ENCODE measurements around the gene UHRF1. TPM values are rescaled to one million over a fixed set of nuclear protein-coding genes. Genes with fewer than 3 reads are reported as not detected.
A peak's percentile ranks its signal among the peaks of the same experiment; 100 is the strongest.

The UHRF1 gene
- total and polyA plus RNA-seq, 2 of the 13 experiments (the other 11 are each of a cell fraction or from before 2014, with no cell fraction given) = 6.8 to 78.4 TPM

GRCh38 chr19:4908360-4908759 lies 941 bp upstream of the UHRF1 start (continued):
- TF ChIP-seq MAX (IDR thresholded peaks at IDR 0.05) = peak; percentile 56
- no peak for TF ChIP-seq ZNF34 (CRISPR knock-in tag; IDR thresholded peaks at IDR 0.05; ENCODE audit: borderline replicate concordance)
- no peak for TF ChIP-seq HDAC1 (CRISPR knock-in tag; IDR thresholded peaks at IDR 0.05)
- TF ChIP-seq CENPT (CRISPR knock-in tag; IDR thresholded peaks at IDR 0.05; ENCODE audit: low read depth) = no peak

GRCh38 chr19:4908781-4909155 lies 533 bp upstream of the UHRF1 start:
- in situ Hi-C loops (cut with HindIII; ENCODE audit: extremely low pct_ligation_motif_present, low pct_unique_long_range_greater_than_20kb) (no loop called here), intact Hi-C loops (cut with micrococcal nuclease; ENCODE audit: unreplicated experiment) (no loop called here)
- H3K9ac ChIP-seq (ENCODE audit: insufficient read depth, low read depth, low read length) = peak overlapping the region; percentile 68
- H3K27me3 ChIP-seq (ENCODE audit: control insufficient read depth in 1 of 2, insufficient read depth in 2 of 2, low read length in 2 of 2) = no peaks in the 10 kb centered on the region
- peak; percentile 58 for DNase-seq (ENCODE audit: low spot score)
- CTCF ChIA-PET (ENCODE audit: low intra/inter-chr PET ratio, low total read pairs) = no interaction called here
- no peaks in the 10 kb centered on the region for H3K9me3 ChIP-seq (ENCODE audit: low read length)
- POLR2A ChIA-PET = interaction anchor here (0.5 to 1.2 kb wide), 3 partner anchors 10 to 45 kb away, joined by 3 read pairs; no protein-coding TSS in a partner anchor
- H3K4me3 ChIP-seq (replicated peaks in 1 of 3; ENCODE audit: insufficient read depth in 1 of 3, low read depth in 2 of 3, low read length in 3 of 3) = peak overlapping the region; percentile 44 to 79 (median 79)
- peak overlapping the region; percentile 88 for H3K27ac ChIP-seq (ENCODE audit: extremely low read length, insufficient read depth, low read length)
- FAIRE-seq = no peak
- WGBS (ENCODE audit: low lambda C conversion rate) = 2% methylated on average over 9 of the region's 15 CpGs
- no peak overlapping the region for H2AFZ ChIP-seq (ENCODE audit: low read length)
- peaks cover 35% of the 10 kb centered on the region for H3K79me2 ChIP-seq (ENCODE audit: insufficient read depth, low read length)
- H3K4me1 ChIP-seq (ENCODE audit: insufficient read depth, low read length) = peaks cover 84% of the 10 kb centered on the region
- H4K20me1 ChIP-seq (ENCODE audit: insufficient read depth, low read length) = 0 out of 2 replicates have a peak, but pooled peaks cover 2% of the 10 kb centered on the region
- peak overlapping the region; percentile 85 for H3K4me2 ChIP-seq (ENCODE audit: low read depth, low read length)
- BruUV-seq (replicated peaks) = no TSS peak
- H3K36me3 ChIP-seq (replicated peaks in 1 of 2; ENCODE audit: control insufficient read depth in 1 of 2, insufficient read depth in 2 of 2, low read length in 2 of 2) = peaks cover 0 to 13% of the 10 kb centered on the region in 2 experiments; a peak in 2 of 5 replicates
- ATAC-seq = peak; percentile 44
- TF ChIP-seq ZC3H13 (CRISPR knock-in tag; IDR thresholded peaks at IDR 0.05) = 0 out of 2 replicates have a peak, but pooled peaks have one; percentile 1
- TF ChIP-seq ZBTB3 (CRISPR knock-in tag; IDR thresholded peaks at IDR 0.05; ENCODE audit: borderline replicate concordance, low read depth) = 0 out of 2 replicates have a peak, but pooled peaks have one; percentile 36
- TF ChIP-seq, protein P1, sequence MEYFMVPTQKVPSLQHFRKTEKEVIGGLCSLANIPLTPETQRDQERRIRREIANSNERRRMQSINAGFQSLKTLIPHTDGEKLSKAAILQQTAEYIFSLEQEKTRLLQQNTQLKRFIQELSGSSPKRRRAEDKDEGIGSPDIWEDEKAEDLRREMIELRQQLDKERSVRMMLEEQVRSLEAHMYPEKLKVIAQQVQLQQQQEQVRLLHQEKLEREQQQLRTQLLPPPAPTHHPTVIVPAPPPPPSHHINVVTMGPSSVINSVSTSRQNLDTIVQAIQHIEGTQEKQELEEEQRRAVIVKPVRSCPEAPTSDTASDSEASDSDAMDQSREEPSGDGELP (IDR thresholded peaks at IDR 0.05; ENCODE audit: borderline replicate concordance, low read depth) = peak; percentile 0; the same call in 1 of the 2 replicates
- peak; percentile 14; the same call in 1 of the 2 replicates for TF ChIP-seq ZBTB7A (CRISPR knock-in tag; IDR thresholded peaks at IDR 0.05)
- no peak for TF ChIP-seq HNRNPH1 (optimal IDR thresholded peaks at IDR 0.05; ENCODE audit: low read depth, low read length)
- TF ChIP-seq EP300 (IDR thresholded peaks at IDR 0.05; ENCODE audit: low read depth in 2 of 2, low read length in 2 of 2) = 0 out of 4 replicates have a peak, but pooled peaks of 1 of the 2 experiments have one; percentile 2
- no peak for TF ChIP-seq EP300 (CRISPR knock-in tag; IDR thresholded peaks at IDR 0.05; ENCODE audit: borderline replicate concordance)
- TF ChIP-seq ZNF10 (CRISPR knock-in tag; IDR thresholded peaks at IDR 0.05; ENCODE audit: borderline replicate concordance, low read depth) = no peak
- TF ChIP-seq ZNF510 (CRISPR knock-in tag; IDR thresholded peaks at IDR 0.05; ENCODE audit: low read depth) = no peak
- peak; percentile 15; the same call in 1 of the 2 replicates for TF ChIP-seq ZNF746 (CRISPR knock-in tag; IDR thresholded peaks at IDR 0.05)
- TF ChIP-seq SAP130 (CRISPR knock-in tag; IDR thresholded peaks at IDR 0.05; ENCODE audit: low read depth) = no peak
- TF ChIP-seq MTA3 (CRISPR knock-in tag; IDR thresholded peaks at IDR 0.05) = no peak
- TF ChIP-seq ZNF207 (IDR thresholded peaks at IDR 0.05; ENCODE audit: borderline replicate concordance) = no peak
- TF ChIP-seq, protein P2, sequence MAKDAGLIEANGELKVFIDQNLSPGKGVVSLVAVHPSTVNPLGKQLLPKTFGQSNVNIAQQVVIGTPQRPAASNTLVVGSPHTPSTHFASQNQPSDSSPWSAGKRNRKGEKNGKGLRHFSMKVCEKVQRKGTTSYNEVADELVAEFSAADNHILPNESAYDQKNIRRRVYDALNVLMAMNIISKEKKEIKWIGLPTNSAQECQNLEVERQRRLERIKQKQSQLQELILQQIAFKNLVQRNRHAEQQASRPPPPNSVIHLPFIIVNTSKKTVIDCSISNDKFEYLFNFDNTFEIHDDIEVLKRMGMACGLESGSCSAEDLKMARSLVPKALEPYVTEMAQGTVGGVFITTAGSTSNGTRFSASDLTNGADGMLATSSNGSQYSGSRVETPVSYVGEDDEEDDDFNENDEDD (CRISPR knock-in tag; IDR thresholded peaks at IDR 0.05; ENCODE audit: borderline replicate concordance) = peak; percentile 96
- peak; percentile 10; the same call in 1 of the 2 replicates for TF ChIP-seq ZNF558 (CRISPR knock-in tag; IDR thresholded peaks at IDR 0.05; ENCODE audit: borderline replicate concordance)
- no peak for TF ChIP-seq ZNF451 (CRISPR knock-in tag; IDR thresholded peaks at IDR 0.05)
- peak; percentile 50 for TF ChIP-seq XRCC5 (optimal IDR thresholded peaks at IDR 0.05; ENCODE audit: low read length)
- no peak for TF ChIP-seq CERS6 (CRISPR knock-in tag; IDR thresholded peaks at IDR 0.05)
